LNCAP (cell line): ENCODE results near the gene KCNMA1.

Experiments used
- CTCF ChIP-seq: fragments of 450-650 bp; IDR thresholded peaks from 2 replicates; pipeline ENCODE4 v1.5.1; 2017; ENCODE audit warnings: mild to moderate bottlenecking

KCNMA1 gene

GRCh38 chr10:77261146-77261545 lies 376.5 kb downstream of the KCNMA1 start:
- no peak for TF ChIP-seq CTCF

GRCh38 chr10:77259171-77259874 lies 378.3 kb downstream of the KCNMA1 start:
- TF ChIP-seq CTCF, result no peak

GRCh38 chr10:77256346-77256745 lies 381.3 kb downstream of the KCNMA1 start:
- no peak for TF ChIP-seq CTCF

GRCh38 chr10:77253556-77254064 lies 384.0 kb downstream of the KCNMA1 start:
- no peak for TF ChIP-seq CTCF

- no peak for TF ChIP-seq CTCF
Observed at GRCh38 chr10:77253147-77253545, 384.5 kb downstream of the KCNMA1 start.

- no peak for TF ChIP-seq CTCF
Observed at GRCh38 chr10:77252380-77253146, 385.0 kb downstream of the KCNMA1 start.

- TF ChIP-seq CTCF, result peak; percentile 83
Observed at GRCh38 chr10:77251297-77252013, 386.2 kb downstream of the KCNMA1 start.
